H1 (cell line): ENCODE data around the gene RTEL1. TPM values are rescaled to one million over a fixed set of nuclear protein-coding genes. Genes with fewer than 3 reads are reported as not detected.

ENCODE experiments used
- polyA plus RNA-seq, 7 experiments: library from polyadenylated mRNA; depleted of rRNA in 3 of 7; stranded (reverse) in 5 of 7; unstranded in 2 of 7; fragments of >200 nt in 5 of 7; fragments of 200-250 nt in 2 of 7; gene quantifications; 1 replicate in 5 of 7; 2 replicates in 1 of 7; 4 replicates in 1 of 7; pipeline versions ENCODE4 v1.2.1 to v1.2.3, GENCODE V29; 2011 to 2013; ENCODE audit warnings: missing spikeins in 2 of 7, mixed read lengths in 2 of 7
- total RNA-seq: library from RNA; stranded (reverse); fragmentation: NEBNext Ultra II Directional; extraction: Animal tissue kit (Norgen Biotek cat#: 25700); gene quantifications from 2 replicates; pipeline ENCODE4 v1.2.1, GENCODE V29; 2021
- TF ChIP-seq, protein P1 (sequence below): IDR thresholded peaks from 2 replicates; pipeline ENCODE4 v1.6.1; 2012; ENCODE audit warnings: low read length, inconsistent platforms

Gene RTEL1
- total and polyA plus RNA-seq, 2 of the 8 experiments (the other 6 are each of a cell fraction or from before 2014, with no cell fraction given) = 16.2 to 37.1 TPM

DNA sequence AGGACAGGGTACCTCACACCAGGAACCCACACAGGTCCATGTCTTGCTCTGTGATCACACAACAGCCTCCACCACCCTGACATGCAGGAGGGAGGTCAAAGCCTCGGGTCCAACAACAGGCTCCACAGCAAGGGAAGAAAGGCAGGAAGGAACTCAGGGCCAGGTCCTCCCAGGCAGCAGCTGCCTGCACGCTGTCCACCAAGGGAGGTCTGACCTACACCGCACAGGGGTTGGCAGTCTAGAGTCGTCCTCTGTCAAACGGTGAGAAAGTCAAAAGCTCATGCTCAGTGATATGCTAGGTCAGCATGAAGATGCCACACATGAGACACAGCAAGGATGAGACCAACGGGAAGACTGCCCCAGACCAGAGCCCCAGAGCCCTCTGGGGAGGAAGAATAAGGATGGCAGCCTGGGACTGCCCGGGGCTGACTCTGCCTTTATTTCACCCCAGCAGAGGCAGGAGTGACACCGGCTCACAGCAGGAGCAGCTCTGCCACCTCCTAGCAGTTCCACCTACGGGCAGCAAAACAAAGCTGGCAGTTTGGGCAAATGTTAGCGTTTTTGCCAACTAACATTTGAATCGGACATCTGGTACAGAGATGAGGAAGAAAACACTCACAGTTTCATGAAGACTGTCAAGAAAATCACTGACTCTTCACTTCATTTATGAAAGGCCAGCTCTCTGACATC, 39.7 kb upstream of the RTEL1 start (continued):
- TF ChIP-seq, protein P1, sequence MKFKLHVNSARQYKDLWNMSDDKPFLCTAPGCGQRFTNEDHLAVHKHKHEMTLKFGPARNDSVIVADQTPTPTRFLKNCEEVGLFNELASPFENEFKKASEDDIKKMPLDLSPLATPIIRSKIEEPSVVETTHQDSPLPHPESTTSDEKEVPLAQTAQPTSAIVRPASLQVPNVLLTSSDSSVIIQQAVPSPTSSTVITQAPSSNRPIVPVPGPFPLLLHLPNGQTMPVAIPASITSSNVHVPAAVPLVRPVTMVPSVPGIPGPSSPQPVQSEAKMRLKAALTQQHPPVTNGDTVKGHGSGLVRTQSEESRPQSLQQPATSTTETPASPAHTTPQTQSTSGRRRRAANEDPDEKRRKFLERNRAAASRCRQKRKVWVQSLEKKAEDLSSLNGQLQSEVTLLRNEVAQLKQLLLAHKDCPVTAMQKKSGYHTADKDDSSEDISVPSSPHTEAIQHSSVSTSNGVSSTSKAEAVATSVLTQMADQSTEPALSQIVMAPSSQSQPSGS = no peak
